Endothelial cell of umbilical vein (primary cell): Measurements from ENCODE around the gene MAGI3. TPM values are rescaled to one million over a fixed set of nuclear protein-coding genes. Genes with fewer than 3 reads are reported as not detected.

Experiments
- BruUV-seq: library from RNA; stranded (reverse); fragments of 400-500 nt; replicated peaks from 2 replicates; lab custom pipeline; 2021; lab: Mats Ljungman, UMichigan
- CTCF ChIA-PET: fragments of 300-600, 350-600 bp; sonication (Branson Sonifier 250); formaldehyde crosslinking; loops from one replicate; lab custom pipeline; 2021; ENCODE audit warnings: antibody characterized with exemption, inconsistent platforms; lab: Charles Lee
- POLR2A ChIA-PET: fragments of 300-600, 350-600 bp; sonication (Branson Sonifier 250); formaldehyde crosslinking; loops from one replicate; lab custom pipeline; 2021; ENCODE audit warnings: antibody characterized with exemption, inconsistent platforms; lab: Charles Lee
- DNase-seq: peaks from one replicate; pipeline ENCODE4 v3.0.0-alpha.2; 2011; ENCODE audit warnings: low read depth, low spot score
- FAIRE-seq: peaks from 2 replicates; lab custom pipeline; 2011; peaks lifted over from hg19 to GRCh38; lab: Jason Lieb, UNC
- H2AFZ ChIP-seq: 2 replicates; pipeline ENCODE4 v1.6.0; 2012; ENCODE audit warnings: low read depth, low read length, control low read depth, inconsistent platforms
- H3K27ac ChIP-seq: 2 replicates; pipeline ENCODE4 v1.5.1; 2011; ENCODE audit warnings: low read depth, mild to moderate bottlenecking, control low read depth, low read length, moderate library complexity; ENCODE audit not compliant: insufficient read depth
- H3K27me3 ChIP-seq, 2 experiments: 2 replicates each; pipeline versions ENCODE4 v1.6.0 to v1.6.1; 2011; ENCODE audit warnings: low read length in 2 of 2, mixed read lengths in 1 of 2; ENCODE audit not compliant: control insufficient read depth in 2 of 2, insufficient read depth in 2 of 2
- H3K36me3 ChIP-seq, 2 experiments: 2 replicates in 1 of 2; 3 replicates in 1 of 2; pipeline ENCODE4 v1.5.1; 2011; ENCODE audit warnings: low read length in 2 of 2, mild to moderate bottlenecking in 1 of 2, moderate library complexity in 1 of 2; ENCODE audit not compliant: control insufficient read depth in 2 of 2, insufficient read depth in 2 of 2; ENCODE audit errors: extremely low read depth in 1 of 2
- H3K4me1 ChIP-seq: 3 replicates; pipeline ENCODE4 v1.5.1; 2011; ENCODE audit warnings: mild to moderate bottlenecking, low read length; ENCODE audit not compliant: control insufficient read depth, insufficient read depth; ENCODE audit errors: extremely low read depth
- H3K4me2 ChIP-seq: 2 replicates; pipeline ENCODE4 v1.6.1; 2011; ENCODE audit warnings: low read length, control low read depth, mixed read lengths; ENCODE audit not compliant: insufficient read depth
- H3K4me3 ChIP-seq, 3 experiments: fragments of 200-600 bp in 1 of 3; sonication (generic), shearing (Covaris generic) in 1 of 3; replicated peaks in 1 of 3; 2 replicates each; pipeline ENCODE4 v1.5.1; 2011 to 2016; ENCODE audit warnings: control low read depth in 3 of 3, low read length in 3 of 3, mild to moderate bottlenecking in 2 of 3, inconsistent platforms in 1 of 3, low read depth in 1 of 3, moderate library complexity in 1 of 3; ENCODE audit not compliant: insufficient read depth in 1 of 3
- H3K79me2 ChIP-seq: 2 replicates; pipeline ENCODE4 v1.6.0; 2012; ENCODE audit warnings: low read length, inconsistent platforms; ENCODE audit not compliant: control insufficient read depth, insufficient read depth
- H3K9ac ChIP-seq: replicated peaks from 2 replicates; pipeline ENCODE3; 2011; ENCODE audit warnings: low read length, control low read depth; ENCODE audit not compliant: insufficient read depth; ENCODE audit errors: extremely low read depth
- H3K9me1 ChIP-seq: replicated peaks from 3 replicates; pipeline ENCODE4 v1.6.0; 2011; ENCODE audit warnings: mild to moderate bottlenecking, low read length; ENCODE audit not compliant: control insufficient read depth, insufficient read depth; ENCODE audit errors: extremely low read depth
- H3K9me3 ChIP-seq: replicated peaks from 2 replicates; pipeline ENCODE4 v1.5.1; 2012; ENCODE audit warnings: low read length, inconsistent platforms; ENCODE audit not compliant: control insufficient read depth, insufficient read depth
- H4K20me1 ChIP-seq: replicated peaks from 2 replicates; pipeline ENCODE3; 2011; ENCODE audit warnings: mild to moderate bottlenecking, low read length; ENCODE audit not compliant: control insufficient read depth, insufficient read depth; ENCODE audit errors: extremely low read depth
- EZH2 ChIP-seq: IDR thresholded peaks from 2 replicates; pipeline ENCODE4 v1.6.1; 2012; ENCODE audit warnings: borderline replicate concordance, low read depth, mild to moderate bottlenecking, moderate library complexity, low read length, inconsistent platforms; ENCODE audit not compliant: severe bottlenecking
- FOS ChIP-seq: IDR thresholded peaks from 2 replicates; pipeline ENCODE4 v1.6.1; 2011; ENCODE audit warnings: mild to moderate bottlenecking, low read length, moderate library complexity, borderline replicate concordance; ENCODE audit not compliant: insufficient read depth
- GATA2 ChIP-seq: IDR thresholded peaks from 2 replicates; pipeline ENCODE4 v1.7.0; 2011; ENCODE audit warnings: low read depth, mild to moderate bottlenecking, moderate library complexity, mixed read lengths, low read length; ENCODE audit not compliant: insufficient read length, insufficient read depth
- JUN ChIP-seq: IDR thresholded peaks from 2 replicates; pipeline ENCODE4 v1.6.1; 2011; ENCODE audit warnings: borderline replicate concordance, low read depth; ENCODE audit not compliant: insufficient read length, insufficient read depth
- MYC ChIP-seq: IDR thresholded peaks from one replicate; pipeline ENCODE4 v1.6.1; 2011; ENCODE audit warnings: mild to moderate bottlenecking, low read depth, low read length
- POLR2A ChIP-seq: IDR thresholded peaks from 2 replicates; pipeline ENCODE4 v1.6.1; 2012; ENCODE audit warnings: low read depth, mild to moderate bottlenecking, control low read depth, low read length
- POLR2AphosphoS5 ChIP-seq: IDR thresholded peaks from 2 replicates; pipeline ENCODE4 v1.6.1; 2012; ENCODE audit warnings: low read depth, mild to moderate bottlenecking, control low read depth, low read length, moderate library complexity; ENCODE audit not compliant: insufficient read depth
- dilution Hi-C: fragments of 300-500 bp; cut with MboI; formaldehyde crosslinking; loops from one replicate; pipeline ENCODE4 v1.15.0; 2019; ENCODE audit warnings: low sequenced_read_pairs; ENCODE audit not compliant: extremely low pct_ligation_motif_present
- intact Hi-C: fragments of 100-400 bp; cut with micrococcal nuclease; formaldehyde crosslinking; loops from one replicate; pipeline ENCODE4 v1.10.0; 2022
- polyA plus RNA-seq, 4 experiments: library from polyadenylated mRNA; depleted of rRNA in 3 of 4; stranded (reverse) in 3 of 4; unstranded in 1 of 4; fragments of >200 nt; gene quantifications; 2 replicates each; pipeline versions ENCODE4 v1.2.1 to v1.2.3, GENCODE V29; 2011 to 2012; ENCODE audit warnings: missing spikeins in 1 of 4
- total RNA-seq: library from RNA; stranded (reverse); gene quantifications from 2 replicates; pipeline ENCODE4 v1.2.3, GENCODE V29; 2021
- TF ChIP-seq, protein P1 (sequence below), 2 donors: IDR thresholded peaks; 1 replicate in 1 of 2; 2 replicates in 1 of 2; pipeline ENCODE4 v1.5.1; 2011; ENCODE audit warnings: low read length in 2 of 2, mild to moderate bottlenecking in 2 of 2, moderate library complexity in 2 of 2, control low read depth in 1 of 2, inconsistent platforms in 1 of 2, low read depth in 1 of 2; ENCODE audit not compliant: insufficient read depth in 1 of 2; ENCODE audit errors: extremely low read depth in 1 of 2
- TF ChIP-seq, protein P2 (sequence below): IDR thresholded peaks from 2 replicates; pipeline ENCODE4 v1.6.1; 2011; ENCODE audit not compliant: insufficient read depth, insufficient read length

Gene MAGI3
- total and polyA plus RNA-seq, 2 donors (not counting 3 experiments of a cell fraction or from before 2014, with no cell fraction given), result 2.8 to 16.1 TPM

DNA sequence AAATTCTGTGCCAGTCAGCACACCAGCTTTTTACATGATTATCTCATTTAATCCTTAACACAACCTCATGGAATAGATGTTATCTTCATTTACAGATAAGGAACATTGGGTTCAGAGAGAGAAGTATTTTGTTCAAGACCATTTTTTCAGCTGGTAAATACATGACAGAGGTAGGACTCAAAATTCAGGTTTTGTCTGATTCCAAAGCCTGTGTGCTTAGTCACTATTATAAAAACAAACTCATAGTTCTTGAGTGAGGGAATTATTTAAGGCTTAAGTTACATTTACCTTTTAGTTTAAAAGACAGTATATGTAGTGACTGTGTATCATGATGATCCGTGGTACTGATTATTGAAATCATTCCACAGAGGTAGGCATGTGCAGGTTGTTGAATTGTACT, 125.2 kb downstream of the MAGI3 start:
- CTCF ChIA-PET, result no interaction called here
- Histone ChIP-seq H3K27me3 (no peaks in the 10 kb centered on the region), H3K36me3 (no peaks in the 10 kb centered on the region), H4K20me1 (no peaks in the 10 kb centered on the region), H3K9me3 (peaks cover 1% of the 10 kb centered on the region), H3K27ac (no peak overlapping the region), H3K9ac (no peak overlapping the region), H3K4me3 (no peak overlapping the region), H3K79me2 (no peaks in the 10 kb centered on the region), H3K4me2 (no peak overlapping the region), H3K9me1 (no peaks in the 10 kb centered on the region), H2AFZ (no peak overlapping the region), H3K4me1 (no peaks in the 10 kb centered on the region)
- DNase-seq (no peak), FAIRE-seq (no peak)
- no peak for TF ChIP-seq EZH2
- no peak for TF ChIP-seq POLR2A
- TF ChIP-seq POLR2AphosphoS5, result no peak
- dilution Hi-C loops (no loop called here), intact Hi-C loops (no loop called here)
- BruUV-seq, result no TSS peak
- POLR2A ChIA-PET, result no interaction called here

DNA sequence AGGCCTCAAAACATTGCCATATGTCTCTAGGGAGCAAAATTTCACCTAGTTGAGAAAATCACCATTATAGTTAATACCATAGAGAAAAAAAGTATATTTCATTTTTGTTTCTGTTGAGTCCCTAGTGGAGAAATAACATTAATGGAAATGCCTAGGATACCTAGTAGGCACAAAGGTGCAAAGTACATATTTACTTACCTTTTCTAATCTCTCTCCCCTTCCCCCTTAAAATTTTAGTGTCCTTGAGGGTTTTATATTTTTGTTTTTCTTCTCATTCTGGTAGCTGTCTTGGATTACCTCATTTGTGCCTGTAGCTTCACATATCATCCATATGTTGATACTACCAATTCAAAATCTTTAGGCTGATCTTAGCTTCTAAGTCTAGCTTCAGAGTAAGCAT, 127.0 kb downstream of the MAGI3 start:
- H3K4me2 ChIP-seq, result no peak overlapping the region
- no peaks in the 10 kb centered on the region for H3K9me3 ChIP-seq
- ChIA-PET CTCF (no interaction called here), POLR2A (no interaction called here)
- TF ChIP-seq GATA2 (no peak), MYC (no peak), EZH2 (no peak), FOS (no peak), POLR2A (no peak), JUN (no peak), POLR2AphosphoS5 (no peak)
- TF ChIP-seq, protein P1, sequence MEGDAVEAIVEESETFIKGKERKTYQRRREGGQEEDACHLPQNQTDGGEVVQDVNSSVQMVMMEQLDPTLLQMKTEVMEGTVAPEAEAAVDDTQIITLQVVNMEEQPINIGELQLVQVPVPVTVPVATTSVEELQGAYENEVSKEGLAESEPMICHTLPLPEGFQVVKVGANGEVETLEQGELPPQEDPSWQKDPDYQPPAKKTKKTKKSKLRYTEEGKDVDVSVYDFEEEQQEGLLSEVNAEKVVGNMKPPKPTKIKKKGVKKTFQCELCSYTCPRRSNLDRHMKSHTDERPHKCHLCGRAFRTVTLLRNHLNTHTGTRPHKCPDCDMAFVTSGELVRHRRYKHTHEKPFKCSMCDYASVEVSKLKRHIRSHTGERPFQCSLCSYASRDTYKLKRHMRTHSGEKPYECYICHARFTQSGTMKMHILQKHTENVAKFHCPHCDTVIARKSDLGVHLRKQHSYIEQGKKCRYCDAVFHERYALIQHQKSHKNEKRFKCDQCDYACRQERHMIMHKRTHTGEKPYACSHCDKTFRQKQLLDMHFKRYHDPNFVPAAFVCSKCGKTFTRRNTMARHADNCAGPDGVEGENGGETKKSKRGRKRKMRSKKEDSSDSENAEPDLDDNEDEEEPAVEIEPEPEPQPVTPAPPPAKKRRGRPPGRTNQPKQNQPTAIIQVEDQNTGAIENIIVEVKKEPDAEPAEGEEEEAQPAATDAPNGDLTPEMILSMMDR (IDR thresholded peaks at IDR 0.05; ENCODE audit: extremely low read depth in 1 of 2, insufficient read depth in 1 of 2, low read depth in 1 of 2, low read length in 2 of 2), result no peak
- TF ChIP-seq, protein P2, sequence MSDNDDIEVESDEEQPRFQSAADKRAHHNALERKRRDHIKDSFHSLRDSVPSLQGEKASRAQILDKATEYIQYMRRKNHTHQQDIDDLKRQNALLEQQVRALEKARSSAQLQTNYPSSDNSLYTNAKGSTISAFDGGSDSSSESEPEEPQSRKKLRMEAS, result no peak
- H4K20me1 ChIP-seq, result no peaks in the 10 kb centered on the region
- intact Hi-C loops, result no loop called here
- H3K27me3 ChIP-seq, result no peaks in the 10 kb centered on the region
- no peak for DNase-seq
- dilution Hi-C loops, result no loop called here
- no peaks in the 10 kb centered on the region for H3K9me1 ChIP-seq
- no peaks in the 10 kb centered on the region for H3K79me2 ChIP-seq
- H3K9ac ChIP-seq, result no peak overlapping the region
- no peaks in the 10 kb centered on the region for H3K36me3 ChIP-seq
- H3K4me3 ChIP-seq, result no peak overlapping the region
- no peaks in the 10 kb centered on the region for H3K4me1 ChIP-seq
- no peak overlapping the region for H2AFZ ChIP-seq
- H3K27ac ChIP-seq, result no peak overlapping the region
- BruUV-seq, result no TSS peak
- no peak for FAIRE-seq
